Fibroblast of mammary gland (primary cell): ENCODE data around the gene RNF11.

Experiments used
- DNase-seq: peaks from one replicate; pipeline ENCODE4 v3.0.0-alpha.2; 2010; ENCODE audit warnings: low read depth
- H3K4me3 ChIP-seq: 2 replicates; pipeline ENCODE4 v1.5.1; 2011; ENCODE audit warnings: low read depth, mild to moderate bottlenecking, low read length, moderate library complexity; ENCODE audit not compliant: control insufficient read depth
- TF ChIP-seq, protein P1 (sequence below): conservative IDR thresholded peaks from 2 replicates; pipeline ENCODE4 v1.5.1; 2011; ENCODE audit warnings: low read depth, low read length, inconsistent platforms; ENCODE audit not compliant: control insufficient read depth, insufficient read depth

Gene RNF11

GRCh38 chr1:51316113-51316845 is 80.2 kb downstream of the RNF11 start:
- DNase-seq: no peak
- TF ChIP-seq, protein P1, sequence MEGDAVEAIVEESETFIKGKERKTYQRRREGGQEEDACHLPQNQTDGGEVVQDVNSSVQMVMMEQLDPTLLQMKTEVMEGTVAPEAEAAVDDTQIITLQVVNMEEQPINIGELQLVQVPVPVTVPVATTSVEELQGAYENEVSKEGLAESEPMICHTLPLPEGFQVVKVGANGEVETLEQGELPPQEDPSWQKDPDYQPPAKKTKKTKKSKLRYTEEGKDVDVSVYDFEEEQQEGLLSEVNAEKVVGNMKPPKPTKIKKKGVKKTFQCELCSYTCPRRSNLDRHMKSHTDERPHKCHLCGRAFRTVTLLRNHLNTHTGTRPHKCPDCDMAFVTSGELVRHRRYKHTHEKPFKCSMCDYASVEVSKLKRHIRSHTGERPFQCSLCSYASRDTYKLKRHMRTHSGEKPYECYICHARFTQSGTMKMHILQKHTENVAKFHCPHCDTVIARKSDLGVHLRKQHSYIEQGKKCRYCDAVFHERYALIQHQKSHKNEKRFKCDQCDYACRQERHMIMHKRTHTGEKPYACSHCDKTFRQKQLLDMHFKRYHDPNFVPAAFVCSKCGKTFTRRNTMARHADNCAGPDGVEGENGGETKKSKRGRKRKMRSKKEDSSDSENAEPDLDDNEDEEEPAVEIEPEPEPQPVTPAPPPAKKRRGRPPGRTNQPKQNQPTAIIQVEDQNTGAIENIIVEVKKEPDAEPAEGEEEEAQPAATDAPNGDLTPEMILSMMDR: no peak

GRCh38 chr1:51316846-51317120 is 80.7 kb downstream of the RNF11 start:
- DNase-seq: no peak
- H3K4me3 ChIP-seq: no peak overlapping the region
- TF ChIP-seq, protein P1: no peak

More at GRCh38 chr1:51316113-51316845, 80.2 kb downstream of the RNF11 start:
- H3K4me3 ChIP-seq: no peak overlapping the region

DNA sequence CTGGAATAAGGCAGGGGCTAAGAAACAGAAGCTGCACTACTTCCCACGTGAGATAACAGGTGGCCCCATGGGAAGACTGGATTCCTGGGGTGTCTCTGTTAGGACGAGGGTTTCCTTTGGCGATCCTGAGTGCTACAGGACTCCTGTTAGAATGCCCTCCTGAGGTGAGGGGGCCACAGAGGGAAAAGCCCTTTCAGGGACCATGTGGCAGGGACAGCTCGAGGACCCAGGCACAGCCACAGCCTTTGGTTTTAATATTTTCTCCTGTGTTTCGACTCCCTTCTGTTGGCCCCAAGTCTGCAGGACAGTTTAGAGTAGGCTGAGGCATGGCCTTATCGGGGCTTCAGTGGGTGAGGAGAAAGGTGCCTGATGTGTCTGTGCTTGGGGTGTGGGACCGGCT is 81.7 kb downstream of the RNF11 start:
- no peak for DNase-seq
- TF ChIP-seq, protein P1: no peak
- no peak overlapping the region for H3K4me3 ChIP-seq

DNA sequence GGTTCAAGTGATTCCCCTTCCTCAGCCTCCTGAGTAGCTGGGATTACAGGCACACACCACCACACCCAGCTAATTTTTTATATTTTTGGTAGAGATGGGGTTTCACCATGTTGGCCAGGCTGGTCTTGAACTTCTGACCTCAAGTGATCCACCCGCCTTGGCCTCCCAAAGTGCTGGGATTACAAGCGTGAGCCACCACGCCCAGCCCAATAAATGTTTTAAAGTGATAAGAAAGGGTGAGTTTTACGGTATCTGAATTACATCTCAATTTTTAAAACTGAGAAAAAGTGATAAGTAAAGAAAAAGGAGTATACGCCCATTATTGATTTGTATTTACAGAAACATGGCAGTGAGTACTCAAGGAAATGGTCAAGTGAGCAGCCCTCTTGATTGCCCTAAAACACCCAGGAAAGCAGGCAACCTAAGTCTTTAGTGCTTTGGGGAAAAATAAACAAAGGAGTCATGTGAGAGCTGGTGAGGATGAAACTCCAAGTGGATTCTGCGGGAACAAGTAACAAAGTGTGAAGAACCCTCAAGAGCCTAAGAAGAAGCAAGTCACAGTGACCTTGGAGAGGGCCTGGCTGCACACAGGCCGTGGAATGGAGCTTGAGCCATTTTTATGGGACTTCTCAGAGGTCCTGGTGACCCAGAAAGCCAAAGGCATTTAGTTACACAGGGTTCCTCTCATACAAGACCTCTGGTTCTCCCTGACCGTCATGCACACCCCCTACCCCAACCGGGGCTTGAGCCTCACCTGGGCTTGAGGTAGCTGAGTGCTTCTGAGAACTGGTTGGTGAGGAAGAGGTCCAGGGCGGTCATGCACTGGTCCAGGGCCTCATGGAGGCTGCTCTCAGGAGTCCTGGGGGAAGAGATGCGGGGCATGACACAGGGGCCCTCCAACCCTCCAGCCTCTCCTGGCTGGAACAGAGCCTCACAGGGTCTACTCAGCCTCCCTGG is 85.2 kb downstream of the RNF11 start:
- TF ChIP-seq, protein P1: no peak
- H3K4me3 ChIP-seq: no peak overlapping the region
- DNase-seq: no peak

GRCh38 chr1:51321924-51322280 is 85.8 kb downstream of the RNF11 start:
- DNase-seq: no peak
- TF ChIP-seq, protein P1: no peak

GRCh38 chr1:51322417-51323101 is 86.5 kb downstream of the RNF11 start:
- H3K4me3 ChIP-seq: no peak overlapping the region
- TF ChIP-seq, protein P1: no peak
- no peak for DNase-seq

More at GRCh38 chr1:51321924-51322280, 85.8 kb downstream of the RNF11 start:
- H3K4me3 ChIP-seq: no peak overlapping the region
